K562 (cell line): ENCODE results near the gene CACNA1C. TPM values are rescaled to one million over a fixed set of nuclear protein-coding genes. Genes with fewer than 3 reads are reported as not detected.

Experiments used
- ATAC-seq: fragments of 200-7000 bp; cut with Tn5 transposase; 3 replicates; pipeline ENCODE4 v1.9.1; 2020; ENCODE audit warnings: moderate library complexity
- BruUV-seq: library from RNA; stranded (reverse); fragments of 400-500 nt; replicated peaks from 2 replicates; lab custom pipeline; 2021; lab: Mats Ljungman, UMichigan
- CTCF ChIA-PET: fragments of 300-600 bp; formaldehyde crosslinking; extraction: SDS; loops from one replicate; lab custom pipeline; 2021; ENCODE audit warnings: low intra/inter-chr PET ratio; lab: Yijun Ruan, JAX
- POLR2A ChIA-PET: fragments of 300-600, 350-650 bp; sonication (Branson Sonifier 250); formaldehyde crosslinking; extraction: SDS; loops from one replicate; lab custom pipeline; 2021; ENCODE audit warnings: antibody characterized with exemption, inconsistent platforms; lab: Yijun Ruan, JAX
- DNase-seq, 4 experiments: peaks; one replicate each; pipeline versions ENCODE4 v3.0.0 to v3.0.0-alpha.2; 2011 to 2018; ENCODE audit warnings: low spot score in 3 of 4, mixed read lengths in 3 of 4; ENCODE audit errors: extremely low read depth in 1 of 4
- FAIRE-seq: peaks from 2 replicates; lab custom pipeline; 2011; peaks lifted over from hg19 to GRCh38; lab: Jason Lieb, UNC
- H2AFZ ChIP-seq: 2 replicates; pipeline ENCODE4 v1.6.0; 2011; ENCODE audit warnings: low read depth, low read length, control low read depth, inconsistent platforms
- H3K27ac ChIP-seq: fragments of 200-600 bp; 3 replicates; pipeline ENCODE4 v1.8.0; 2011; ENCODE audit warnings: low read depth, mild to moderate bottlenecking, control low read depth, inconsistent platforms, low read length, moderate library complexity, mixed read lengths; ENCODE audit errors: extremely low read depth
- H3K27me3 ChIP-seq, 2 experiments: fragments of 300-600 bp in 1 of 2; 2 replicates in 1 of 2; 3 replicates in 1 of 2; pipeline versions ENCODE4 v1.6.0 to v1.8.0; 2011; ENCODE audit warnings: inconsistent platforms in 2 of 2, low read length in 2 of 2, mild to moderate bottlenecking in 1 of 2, mixed read lengths in 1 of 2, moderate library complexity in 1 of 2; ENCODE audit not compliant: control insufficient read depth in 2 of 2, insufficient read depth in 2 of 2
- H3K36me3 ChIP-seq: fragments of 300-600 bp; 3 replicates; pipeline ENCODE4 v1.8.0; 2011; ENCODE audit warnings: mild to moderate bottlenecking, low read length, inconsistent platforms; ENCODE audit not compliant: control insufficient read depth, insufficient read depth
- H3K4me1 ChIP-seq, 2 experiments: fragments of 200-600 bp in 1 of 2; replicated peaks in 1 of 2; 2 replicates in 1 of 2; 3 replicates in 1 of 2; pipeline versions ENCODE4 v1.5.1 to v1.8.0; 2011; ENCODE audit warnings: inconsistent platforms in 2 of 2, low read length in 2 of 2, mild to moderate bottlenecking in 1 of 2, mixed read lengths in 1 of 2, moderate library complexity in 1 of 2; ENCODE audit not compliant: control insufficient read depth in 2 of 2, insufficient read depth in 2 of 2
- H3K4me2 ChIP-seq: 2 replicates; pipeline ENCODE4 v1.6.1; 2011; ENCODE audit warnings: low read length, control low read depth, inconsistent platforms, mixed read lengths; ENCODE audit not compliant: insufficient read depth
- H3K4me3 ChIP-seq: fragments of 200-600 bp; sonication (generic), shearing (Covaris generic); 2 replicates; pipeline ENCODE4 v1.5.1; 2016; ENCODE audit warnings: control low read depth, inconsistent platforms
- H3K79me2 ChIP-seq: fragments of 200-600 bp; 3 replicates; pipeline ENCODE4 v1.8.0; 2011; ENCODE audit warnings: low read length, inconsistent platforms; ENCODE audit not compliant: control insufficient read depth, insufficient read depth
- H3K9ac ChIP-seq, 2 experiments: 2 replicates each; pipeline versions ENCODE4 v1.6.0 to v1.6.1; 2011; ENCODE audit warnings: low read depth in 2 of 2, low read length in 2 of 2, control low read depth in 1 of 2, inconsistent platforms in 1 of 2, mild to moderate bottlenecking in 1 of 2, mixed read lengths in 1 of 2; ENCODE audit not compliant: insufficient read depth in 1 of 2
- H3K9me1 ChIP-seq: one replicate; pipeline ENCODE4 v1.6.0; 2011; ENCODE audit warnings: inconsistent platforms, mild to moderate bottlenecking, low read length, moderate library complexity; ENCODE audit not compliant: control insufficient read depth, insufficient read depth
- H3K9me3 ChIP-seq: replicated peaks from 2 replicates; pipeline ENCODE4 v1.5.1; 2011; ENCODE audit warnings: low read depth, low read length, inconsistent platforms; ENCODE audit not compliant: control insufficient read depth, insufficient read depth
- H4K20me1 ChIP-seq: replicated peaks from 2 replicates; pipeline ENCODE4 v1.6.1; 2011; ENCODE audit warnings: low read length, inconsistent platforms, mixed read lengths; ENCODE audit not compliant: control insufficient read depth, insufficient read depth
- CEBPB ChIP-seq: fragments of 450-650 bp; IDR thresholded peaks from 2 replicates; pipeline ENCODE4 v1.6.1; 2016; ENCODE audit warnings: missing genetic modification characterization, missing compliant biosample characterization
- CTCF ChIP-seq, 3 experiments: IDR thresholded peaks in 2 of 3; conservative IDR thresholded peaks in 1 of 3; 2 replicates each; pipeline ENCODE4 v1.5.1; 2011 to 2012; ENCODE audit warnings: low read length in 3 of 3, mild to moderate bottlenecking in 3 of 3, control low read depth in 2 of 3, improper control_type of control experiment in 1 of 3, inconsistent platforms in 1 of 3, low read depth in 1 of 3, mixed read lengths in 1 of 3, moderate library complexity in 1 of 3; ENCODE audit not compliant: insufficient read depth in 2 of 3
- JUNB ChIP-seq: fragments of 450-650 bp; formaldehyde crosslinking; conservative IDR thresholded peaks from 2 replicates; pipeline ENCODE4 v1.4.0; 2020; ENCODE audit warnings: mild to moderate bottlenecking
- KAT7 ChIP-seq: sonication (generic); formaldehyde crosslinking; IDR thresholded peaks from 2 replicates; pipeline ENCODE4 v1.8.0; 2022; ENCODE audit warnings: missing genetic modification reagents, mild to moderate bottlenecking, borderline replicate concordance
- SUPT5H ChIP-seq: fragments of 450-650 bp; IDR thresholded peaks from 2 replicates; pipeline ENCODE4 v1.6.1; 2016
- ZNF444 ChIP-seq: fragments of 250-450 bp; sonication (Bioruptor Pico); IDR thresholded peaks from 2 replicates; pipeline ENCODE4 v1.4.0; 2020; ENCODE audit warnings: mild to moderate bottlenecking, moderate library complexity
- ZNF512 ChIP-seq: IDR thresholded peaks from 2 replicates; pipeline ENCODE4 v1.6.1; 2016; ENCODE audit warnings: missing genetic modification characterization, missing compliant biosample characterization
- ZSCAN29 ChIP-seq: fragments of 450-650 bp; IDR thresholded peaks from 2 replicates; pipeline ENCODE4 v1.6.1; 2017
- WGBS: fragments of 100-300 bp; shearing (Covaris generic); methylation state at CpG from one replicate; pipeline ENCODE4 v1.1.6; 2016; ENCODE audit warnings: low coverage, mixed read lengths; ENCODE audit not compliant: insufficient coverage; ENCODE audit errors: missing lambda C conversion rate; 5-methylcytosine and 5-hydroxymethylcytosine counted together
- in situ Hi-C: fragments of 300-500 bp; cut with MboI; formaldehyde crosslinking; loops from 4 replicates; pipeline ENCODE4 v1.15.0; 2018; ENCODE audit warnings: inconsistent platforms, mixed read lengths
- intact Hi-C: fragments of 100-400 bp; cut with micrococcal nuclease; formaldehyde crosslinking; loops from 2 replicates; pipeline ENCODE4 v1.14.2; 2022
- polyA plus RNA-seq, 8 experiments: library from polyadenylated mRNA; depleted of rRNA in 4 of 8; stranded (reverse) in 5 of 8; unstranded in 3 of 8; fragments of >200 nt; fragmentation: Nextera tagmentation in 2 of 8; fragmentation: Illumina TruSeq in 1 of 8; extraction: Ambion mirVana in 2 of 8; extraction: Trizol in 1 of 8; gene quantifications; 2 replicates each; pipeline versions ENCODE4 v1.2.1 to v1.2.3, GENCODE V29; 2011 to 2014; ENCODE audit warnings: inconsistent platforms in 1 of 8, missing spikeins in 1 of 8
- total RNA-seq, 7 experiments: library from RNA; depleted of rRNA in 6 of 7; stranded (reverse); fragments of >200 nt in 6 of 7; fragmentation: Illumina TruSeq in 2 of 7; extraction: Trizol in 2 of 7; gene quantifications; 2 replicates each; pipeline versions ENCODE4 v1.2.1 to v1.2.3, GENCODE V29; 2011 to 2021; ENCODE audit warnings: low replicate concordance in 1 of 7
- TF ChIP-seq, protein P1 (sequence below): fragments of 250-450 bp; sonication (Bioruptor Pico); IDR thresholded peaks from 2 replicates; pipeline ENCODE4 v1.5.0; 2020; ENCODE audit warnings: mild to moderate bottlenecking

The CACNA1C gene
- total and polyA plus RNA-seq, 9 of the 15 experiments (the other 6 are each of a cell fraction or from before 2014, with no cell fraction given) = not detected

- H4K20me1 ChIP-seq = no peaks in the 10 kb centered on the region
- H3K27ac ChIP-seq = no peak overlapping the region
- in situ Hi-C loops (no loop called here), intact Hi-C loops (no loop called here)
- no peaks in the 10 kb centered on the region for H3K79me2 ChIP-seq
- H3K9me1 ChIP-seq = no peaks in the 10 kb centered on the region
- H2AFZ ChIP-seq = no peak overlapping the region
- ATAC-seq (no peak), FAIRE-seq (no peak), DNase-seq (no peak)
- peaks cover 0 to 53% of the 10 kb centered on the region in 2 experiments; a peak in 4 of 5 replicates for H3K27me3 ChIP-seq
- no peak overlapping the region for H3K4me3 ChIP-seq
- POLR2A ChIA-PET = no interaction called here
- 0 out of 5 replicates have a peak, but pooled peaks cover 0 to 3% of the 10 kb centered on the region in 2 experiments for H3K4me1 ChIP-seq
- BruUV-seq = no TSS peak
- CTCF ChIA-PET = no interaction called here
- H3K9me3 ChIP-seq = no peaks in the 10 kb centered on the region
- WGBS = 0% methylated on average over 1 of the region's 15 CpGs
- no peak overlapping the region for H3K9ac ChIP-seq
- no peak overlapping the region for H3K4me2 ChIP-seq
- H3K36me3 ChIP-seq = no peaks in the 10 kb centered on the region
- TF ChIP-seq ZNF512 (tag) (peak; percentile 65; the same call in 1 of the 2 replicates), KAT7 (CRISPR knock-in tag) (no peak)
Observed at GRCh38 chr12:2633825-2634200, 581.0 kb downstream of the CACNA1C start.

GRCh38 chr12:2634471-2634870 lies 581.7 kb downstream of the CACNA1C start:
- in situ Hi-C loops (no loop called here), intact Hi-C loops (no loop called here)
- no peaks in the 10 kb centered on the region for H3K9me3 ChIP-seq
- H3K27ac ChIP-seq = no peak overlapping the region
- no peak overlapping the region for H3K4me3 ChIP-seq
- H3K4me2 ChIP-seq = no peak overlapping the region
- H3K4me1 ChIP-seq = 0 out of 5 replicates have a peak, but pooled peaks cover 0 to 3% of the 10 kb centered on the region in 2 experiments
- 0% methylated on average over 1 of the region's 2 CpGs for WGBS
- no peaks in the 10 kb centered on the region for H3K79me2 ChIP-seq
- DNase-seq (no peak), ATAC-seq (no peak), FAIRE-seq (no peak)
- H3K27me3 ChIP-seq = peaks cover 0 to 56% of the 10 kb centered on the region in 2 experiments; a peak in 3 of 5 replicates
- H4K20me1 ChIP-seq = no peaks in the 10 kb centered on the region
- H3K9ac ChIP-seq = no peak overlapping the region
- CTCF ChIA-PET = no interaction called here
- no peaks in the 10 kb centered on the region for H3K9me1 ChIP-seq
- no peak overlapping the region for H2AFZ ChIP-seq
- POLR2A ChIA-PET = no interaction called here
- H3K36me3 ChIP-seq = no peaks in the 10 kb centered on the region
- BruUV-seq = no TSS peak
- TF ChIP-seq JUNB (CRISPR knock-in tag) = no peak
- no peak for TF ChIP-seq SUPT5H
- TF ChIP-seq, protein P1, sequence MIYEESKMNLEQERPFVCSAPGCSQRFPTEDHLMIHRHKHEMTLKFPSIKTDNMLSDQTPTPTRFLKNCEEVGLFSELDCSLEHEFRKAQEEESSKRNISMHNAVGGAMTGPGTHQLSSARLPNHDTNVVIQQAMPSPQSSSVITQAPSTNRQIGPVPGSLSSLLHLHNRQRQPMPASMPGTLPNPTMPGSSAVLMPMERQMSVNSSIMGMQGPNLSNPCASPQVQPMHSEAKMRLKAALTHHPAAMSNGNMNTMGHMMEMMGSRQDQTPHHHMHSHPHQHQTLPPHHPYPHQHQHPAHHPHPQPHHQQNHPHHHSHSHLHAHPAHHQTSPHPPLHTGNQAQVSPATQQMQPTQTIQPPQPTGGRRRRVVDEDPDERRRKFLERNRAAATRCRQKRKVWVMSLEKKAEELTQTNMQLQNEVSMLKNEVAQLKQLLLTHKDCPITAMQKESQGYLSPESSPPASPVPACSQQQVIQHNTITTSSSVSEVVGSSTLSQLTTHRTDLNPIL = no peak
- no peak for TF ChIP-seq ZNF444 (CRISPR knock-in tag)
- no peak for TF ChIP-seq ZSCAN29
- no peak for TF ChIP-seq CTCF (IDR thresholded peaks at IDR 0.05 in 2 of 3, conservative IDR thresholded peaks at IDR 0.05 in 1 of 3; ENCODE audit: insufficient read depth in 2 of 3, low read depth in 1 of 3, low read length in 3 of 3)
- no peak for TF ChIP-seq CEBPB
